Stomach (tissue), 4 donors: Measurements from ENCODE around the gene KIZ.

ENCODE experiments used
- CTCF ChIP-seq, 7 experiments: fragments of 450-650 bp in 4 of 7; fragments of 200-600 bp in 3 of 7; sonication (generic) in 3 of 7; IDR thresholded peaks; one replicate each; pipeline ENCODE4 v1.5.1; 2016 to 2019; ENCODE audit warnings: antibody characterized with exemption in 7 of 7, control low read depth in 2 of 7, mild to moderate bottlenecking in 1 of 7
- EP300 ChIP-seq: sonication (generic); formaldehyde crosslinking; IDR thresholded peaks from one replicate; pipeline ENCODE4 v1.6.1; 2017; ENCODE audit warnings: antibody characterized with exemption
- POLR2A ChIP-seq, 4 donors: fragments of 450-650 bp; IDR thresholded peaks; one replicate each; pipeline ENCODE4 v1.6.1; 2016; ENCODE audit warnings: antibody characterized with exemption in 4 of 4, control low read depth in 2 of 4, mild to moderate bottlenecking in 1 of 4, moderate library complexity in 1 of 4
- POLR2AphosphoS5 ChIP-seq, 3 donors: sonication (generic); formaldehyde crosslinking; IDR thresholded peaks; one replicate each; pipeline ENCODE4 v1.6.1; 2016; ENCODE audit warnings: antibody characterized with exemption in 3 of 3

GRCh38 chr20:21291026-21291425, 165.1 kb downstream of the KIZ start:
- no peak for TF ChIP-seq CTCF (IDR thresholded peaks at IDR 0.05)
- TF ChIP-seq EP300 = no peak
- no peak for TF ChIP-seq POLR2A (IDR thresholded peaks at IDR 0.05)
- no peak for TF ChIP-seq POLR2AphosphoS5 (IDR thresholded peaks at IDR 0.05)
